Right forelimb (tissue), 1 donor: ENCODE measurements around the gene TOM1L2.
"Not testable (repeated sequence)": the region's sequence is repeated elsewhere in the genome, so short reads cannot be mapped to it uniquely, and the experiment has no call there.

Source experiments
- DNase-seq: peaks from one replicate; pipeline ENCODE4 v3.0.0-alpha.2; 2018

The TOM1L2 gene

DNA sequence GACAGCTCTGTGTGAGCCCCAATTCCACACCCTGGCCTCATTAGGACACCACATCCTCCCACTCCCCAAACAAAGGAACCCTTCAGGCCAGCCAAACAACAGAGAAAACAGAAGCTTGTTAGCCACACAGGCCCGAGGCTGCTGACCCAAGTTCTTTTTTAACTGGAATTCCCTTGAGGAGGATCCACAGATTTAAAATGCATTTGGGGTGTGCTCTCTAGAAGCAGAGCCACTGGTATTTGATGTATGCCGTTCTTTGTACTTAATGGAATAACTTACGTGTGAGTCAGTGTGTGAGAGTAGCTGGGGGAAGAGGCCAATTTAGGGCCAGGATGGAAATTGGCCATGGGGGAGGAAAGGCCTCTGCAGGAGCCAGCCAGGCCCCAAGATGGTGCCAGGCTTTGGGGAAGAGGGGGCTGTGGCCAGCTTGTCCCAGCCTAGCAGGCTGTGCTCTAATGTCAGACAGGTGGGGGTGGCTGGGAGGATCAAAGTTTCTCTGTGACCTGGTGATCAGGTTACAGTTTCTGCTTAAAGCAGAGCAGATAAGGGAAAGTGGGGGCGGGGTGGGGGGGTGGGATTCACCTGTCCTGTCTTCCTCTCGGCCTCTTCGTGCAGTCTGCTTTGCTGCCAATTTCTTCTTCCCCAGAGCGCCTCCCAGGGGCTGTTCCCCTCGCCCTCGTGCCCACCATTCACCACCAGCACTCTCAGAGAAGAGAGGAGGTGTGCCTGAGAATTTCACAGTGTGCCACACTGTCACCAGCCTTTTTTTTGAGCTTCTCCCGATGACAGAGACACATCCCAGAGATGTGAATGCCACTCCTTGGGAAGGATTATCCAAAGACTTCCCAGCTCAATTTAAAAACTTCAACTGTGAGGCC, 50.8 kb downstream of the TOM1L2 start:
- DNase-seq: peak; percentile 71

DNA sequence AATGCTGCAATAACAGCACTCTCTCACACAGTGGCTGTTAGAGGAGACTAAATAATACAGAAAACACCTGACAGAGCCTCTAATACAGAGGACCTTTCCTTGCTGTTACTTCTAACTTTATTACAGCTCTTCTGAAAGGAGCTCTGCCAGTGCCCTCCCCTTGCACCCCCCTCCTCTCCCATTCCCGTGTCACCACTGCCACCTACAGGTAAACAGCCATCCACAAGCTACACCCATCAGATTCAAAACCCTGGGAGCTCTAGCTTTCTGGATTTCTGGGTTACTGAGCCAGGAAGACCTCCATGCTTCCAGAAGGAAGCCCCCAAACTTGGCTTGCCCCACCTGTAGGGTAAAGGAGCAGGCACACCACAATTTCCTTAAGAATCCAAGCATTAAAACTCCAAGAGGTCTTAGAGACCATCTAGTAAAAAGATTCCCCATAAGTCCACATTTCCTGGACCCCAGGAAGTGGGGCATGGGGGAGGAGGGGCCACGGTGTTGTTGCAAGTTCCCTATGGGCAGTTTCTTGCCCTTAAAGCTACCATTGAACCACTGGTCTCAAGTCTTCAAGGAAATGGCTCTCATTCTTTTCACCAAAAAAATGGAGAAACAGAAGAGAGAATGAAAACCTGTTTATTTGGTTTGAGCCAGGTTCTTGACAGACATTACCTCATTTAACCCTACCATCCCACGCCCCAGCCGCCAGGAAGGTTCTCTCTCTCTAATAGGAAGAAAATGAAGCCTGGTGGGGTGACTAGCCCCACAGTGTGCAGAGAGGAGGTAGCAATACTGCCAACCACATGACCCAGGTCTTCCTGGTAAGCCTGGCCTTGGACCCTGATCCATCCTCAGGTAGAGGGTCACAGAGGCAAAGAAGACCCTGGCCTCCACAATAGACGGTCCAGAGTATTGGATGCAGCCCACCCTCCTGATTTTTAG, 52.8 kb downstream of the TOM1L2 start:
- DNase-seq: peak; percentile 86

DNA sequence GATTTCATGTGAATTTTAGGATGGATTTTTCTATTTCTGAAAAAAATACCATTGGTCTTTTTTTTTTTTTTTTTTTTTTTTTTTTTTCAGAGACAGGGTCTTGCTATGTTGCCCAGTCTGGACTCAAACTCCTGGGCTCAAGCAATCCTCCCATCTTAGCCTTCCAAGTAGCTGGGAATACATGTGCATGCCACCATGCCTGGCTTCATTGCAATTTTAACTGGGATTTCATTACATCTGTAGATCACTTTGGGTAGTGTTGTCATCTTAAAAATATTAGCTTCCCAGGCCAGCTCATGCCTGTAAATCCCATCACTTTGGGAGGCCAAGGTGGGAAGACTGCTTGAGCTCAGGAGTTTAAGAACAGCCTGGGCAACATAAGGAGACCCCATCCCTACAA, 54.8 kb downstream of the TOM1L2 start:
- DNase-seq: no peak

DNA sequence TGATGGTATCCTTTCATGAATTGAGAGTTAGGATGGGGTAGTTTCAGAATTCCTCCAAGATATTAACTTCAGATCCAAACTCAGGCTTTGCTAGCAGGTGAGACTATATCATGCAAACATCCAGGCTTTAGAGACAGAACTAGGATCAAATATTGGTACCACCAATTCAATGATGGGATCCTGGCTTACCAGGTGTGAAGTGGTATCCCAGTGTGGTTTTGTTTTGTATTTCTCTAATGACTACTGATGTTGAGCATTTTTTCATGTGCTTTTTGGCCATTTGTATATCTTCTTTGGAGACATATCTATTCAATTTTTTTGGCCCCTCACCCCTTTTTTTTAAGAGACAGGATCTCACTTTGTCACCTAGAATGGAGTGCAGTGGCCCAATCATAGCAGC, 57.0 kb downstream of the TOM1L2 start:
- no peak for DNase-seq

DNA sequence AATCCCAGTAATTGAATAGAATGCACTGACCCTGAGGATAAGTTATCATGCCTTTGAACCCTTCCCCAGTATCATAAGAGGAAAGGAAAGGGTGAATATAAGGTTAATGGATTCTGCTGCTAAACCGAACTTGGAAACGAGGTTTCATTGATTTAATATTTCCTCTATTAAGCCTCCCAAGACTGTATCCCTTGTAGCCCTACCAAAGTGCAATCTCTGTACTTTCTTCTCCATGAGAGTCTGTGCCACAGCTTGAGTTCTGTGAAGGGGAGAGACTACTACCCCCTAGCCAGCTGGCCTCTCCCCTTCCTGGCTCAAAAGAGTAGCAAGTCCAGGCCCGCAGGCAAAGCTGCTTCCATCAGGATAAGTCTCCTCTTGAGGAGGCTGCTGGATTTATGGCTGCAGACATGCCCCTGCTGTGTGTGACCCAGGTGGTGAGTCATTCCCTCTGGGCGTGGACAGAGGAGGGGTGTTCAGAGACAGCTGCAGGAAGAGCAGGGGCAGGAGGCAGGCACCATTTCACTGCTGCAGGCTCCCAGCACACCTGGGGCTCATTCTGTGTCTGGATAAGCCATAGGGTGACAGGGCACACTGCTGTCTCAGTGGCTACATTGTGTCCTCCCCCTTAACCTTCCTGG, 58.4 kb downstream of the TOM1L2 start:
- DNase-seq: peak; percentile 62

- not testable (repeated sequence) for DNase-seq
Observed at GRCh38 chr17:17912336-17912735, 59.9 kb downstream of the TOM1L2 start.

GRCh38 chr17:17911001-17911613, 61.1 kb downstream of the TOM1L2 start:
- DNase-seq: no peak

GRCh38 chr17:17910060-17910459, 62.1 kb downstream of the TOM1L2 start:
- DNase-seq: no peak

DNA sequence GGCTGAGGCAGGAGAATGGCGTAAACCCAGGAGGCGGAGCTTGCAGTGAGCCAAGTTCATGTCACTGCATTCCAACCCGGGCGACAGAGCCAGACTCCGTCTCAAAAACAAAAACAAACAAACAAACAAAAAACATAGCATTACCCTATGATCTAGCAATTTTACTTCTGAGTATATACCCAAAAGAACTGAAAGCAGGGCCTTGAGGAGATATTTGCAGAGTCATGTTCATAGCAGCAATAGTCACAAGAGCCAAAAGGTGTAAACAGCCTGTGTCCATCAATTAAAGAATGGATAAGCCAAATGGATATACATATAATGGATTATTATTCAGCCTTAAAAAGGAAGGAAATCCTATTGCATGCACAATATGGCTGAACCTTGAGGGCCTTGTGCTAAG, 63.1 kb downstream of the TOM1L2 start:
- DNase-seq: no peak

GRCh38 chr17:17907469-17907868, 64.7 kb downstream of the TOM1L2 start:
- DNase-seq: no peak

GRCh38 chr17:17906418-17907215, 65.6 kb downstream of the TOM1L2 start:
- DNase-seq: no peak

DNA sequence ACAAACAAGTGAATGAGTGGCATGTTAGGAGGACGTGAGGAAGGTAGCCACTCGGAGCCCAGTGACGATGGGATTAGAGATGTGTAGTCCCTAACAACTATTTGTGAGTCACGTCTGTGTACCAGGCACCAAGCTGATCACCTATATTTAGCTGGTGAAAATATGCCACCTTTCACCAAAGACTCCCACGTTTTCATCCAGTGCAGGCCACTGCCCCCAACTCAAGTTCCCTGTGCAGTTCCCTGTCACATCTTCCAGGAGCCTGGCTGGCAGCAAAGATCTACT, 67.2 kb downstream of the TOM1L2 start:
- no peak for DNase-seq

DNA sequence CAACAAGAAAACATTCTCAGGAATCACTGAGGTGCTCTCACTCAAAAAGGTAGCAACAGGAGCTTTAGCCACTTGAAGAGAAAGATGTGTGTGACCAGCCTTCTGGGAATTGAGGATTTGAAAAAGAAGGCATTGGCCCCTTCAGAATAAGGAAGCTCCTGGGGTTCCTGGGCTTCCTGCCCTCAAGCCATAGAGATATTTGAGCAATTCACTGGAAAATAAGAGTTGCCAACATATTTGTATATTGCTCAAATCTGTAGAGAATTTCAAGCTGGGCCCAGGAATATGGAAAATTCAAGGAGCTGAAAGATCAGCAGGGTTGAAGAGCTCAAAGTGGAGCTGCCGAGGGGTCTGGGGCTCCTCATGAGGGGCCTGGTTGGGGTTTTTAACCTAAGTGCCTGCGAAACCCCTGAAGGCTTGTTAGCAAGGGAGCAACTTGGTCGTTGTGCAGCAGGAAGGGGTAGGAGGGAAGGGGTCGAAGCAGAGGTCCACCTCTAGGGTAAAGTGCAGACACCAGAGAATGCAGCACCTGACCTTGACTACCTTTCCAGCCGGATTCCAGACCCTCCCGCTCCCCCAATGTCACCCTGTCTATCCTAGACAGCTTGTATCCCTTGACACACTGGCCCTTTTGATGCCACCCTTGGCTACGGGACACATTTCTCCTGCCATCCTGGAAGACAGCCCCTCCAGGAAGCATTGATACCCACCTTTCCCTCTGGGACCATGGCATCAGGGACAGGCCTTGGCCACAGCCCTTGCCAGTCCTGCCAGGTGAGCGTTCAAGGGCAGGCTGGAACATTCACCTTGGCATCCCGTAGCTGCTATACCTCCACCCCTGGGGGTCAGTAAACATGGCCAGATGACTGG, 67.8 kb downstream of the TOM1L2 start:
- peak; percentile 38 for DNase-seq

GRCh38 chr17:17902877-17903276, 69.3 kb downstream of the TOM1L2 start:
- DNase-seq: peak; percentile 27

- DNase-seq: peak; percentile 24
Observed at GRCh38 chr17:17902376-17902775, 69.8 kb downstream of the TOM1L2 start.

DNA sequence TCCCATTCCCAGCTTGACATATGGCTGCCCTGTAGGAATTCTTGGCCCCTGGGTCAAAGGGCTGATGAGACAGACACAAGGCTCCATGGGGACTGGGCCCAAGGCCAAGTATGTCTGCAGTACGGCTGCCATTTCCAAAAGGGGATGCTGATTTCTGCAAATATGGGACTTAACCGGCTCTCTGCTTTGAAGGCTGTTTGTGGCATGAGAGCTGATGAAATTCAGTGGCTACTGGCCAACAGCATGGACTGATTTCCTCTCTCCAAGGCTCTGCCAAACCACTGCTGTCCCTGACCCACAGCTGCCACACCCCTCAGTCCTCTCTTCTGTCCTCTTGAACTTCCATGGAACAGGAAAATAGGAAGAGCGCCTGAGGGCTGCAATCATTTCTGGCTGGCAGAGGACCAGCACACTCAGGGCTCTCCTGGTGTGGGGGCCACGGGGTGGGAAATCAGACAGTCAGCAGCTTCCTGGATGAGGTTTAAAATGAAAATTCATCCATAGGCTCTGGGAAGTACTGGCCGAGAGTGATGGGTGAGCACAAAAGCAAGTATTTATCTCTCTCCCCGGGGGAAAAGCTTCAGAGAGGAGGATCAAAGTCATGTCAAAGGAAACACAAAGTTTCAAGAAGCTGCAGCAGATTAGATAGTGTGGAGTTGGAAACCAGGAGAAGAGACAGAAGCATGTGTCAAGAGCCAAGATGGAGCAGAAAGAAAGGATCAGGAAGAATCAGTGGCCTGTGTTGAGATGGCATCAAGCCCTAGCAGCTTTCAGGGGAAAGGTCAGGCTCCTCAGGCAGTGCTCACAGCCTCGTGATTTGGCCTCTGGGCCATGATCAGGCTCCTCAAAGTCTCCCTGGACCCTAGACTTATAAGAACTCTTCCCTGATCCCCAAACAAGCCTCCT, 71.3 kb downstream of the TOM1L2 start:
- peak; percentile 83 for DNase-seq

- no peak for DNase-seq
Observed at GRCh38 chr17:17899486-17899885, 72.7 kb downstream of the TOM1L2 start.

- DNase-seq: no peak
Observed at GRCh38 chr17:17898673-17899072, 73.5 kb downstream of the TOM1L2 start.

DNA sequence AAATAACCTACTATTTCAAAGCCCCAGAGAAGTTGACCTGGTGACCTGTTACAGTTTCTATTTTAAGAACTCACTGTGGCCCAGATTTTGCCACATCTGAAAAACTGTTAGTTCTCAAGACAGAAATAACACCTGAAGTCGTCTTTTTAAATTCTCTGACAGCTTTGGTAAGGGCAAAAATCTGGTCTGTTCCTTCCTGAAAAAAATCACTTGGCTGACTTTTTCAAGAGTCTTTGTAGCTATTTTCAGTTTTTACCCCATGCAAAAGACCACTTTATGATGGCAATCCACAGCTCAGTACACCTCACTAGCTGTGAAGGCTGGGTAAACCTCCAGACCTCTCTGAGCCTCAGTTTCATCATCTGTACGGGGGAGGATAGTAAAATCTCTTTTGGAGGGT, 74.8 kb downstream of the TOM1L2 start:
- DNase-seq: no peak

- DNase-seq: no peak
Observed at GRCh38 chr17:17896746-17897145, 75.5 kb downstream of the TOM1L2 start.
